NCI-H2029 treated with DMSO at 0.1 percent for 48 hours (cell line): ENCODE data around the gene CLN6.
"Not testable (repeated sequence)": the region's sequence is repeated elsewhere in the genome, so short reads cannot be mapped to it uniquely, and the experiment has no call there.

Experiments
- DNase-seq: peaks from one replicate; lab custom pipeline; 2025; lab: John Stamatoyannopoulos, UW

The CLN6 gene

DNA sequence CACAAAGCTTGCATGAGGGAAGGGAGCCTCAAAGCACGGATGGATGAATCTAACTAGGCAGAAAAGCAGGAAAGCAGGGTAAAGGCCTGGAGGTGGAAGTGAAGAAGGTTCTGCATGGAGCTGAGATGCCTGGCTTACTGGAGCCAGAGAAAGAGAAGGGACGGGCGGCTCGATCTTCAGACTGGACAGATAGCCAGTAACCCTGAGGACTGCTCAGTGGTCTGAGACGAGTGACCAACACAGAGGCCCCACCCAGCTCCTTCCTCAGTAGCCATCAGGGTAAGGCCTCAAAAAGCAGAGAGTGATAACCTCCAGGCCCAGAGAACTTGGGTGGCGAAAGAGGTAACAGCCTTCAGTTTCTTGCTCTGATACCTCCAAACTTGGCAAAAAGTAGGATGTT, 6.4 kb downstream of the CLN6 start:
- no peak for DNase-seq

DNA sequence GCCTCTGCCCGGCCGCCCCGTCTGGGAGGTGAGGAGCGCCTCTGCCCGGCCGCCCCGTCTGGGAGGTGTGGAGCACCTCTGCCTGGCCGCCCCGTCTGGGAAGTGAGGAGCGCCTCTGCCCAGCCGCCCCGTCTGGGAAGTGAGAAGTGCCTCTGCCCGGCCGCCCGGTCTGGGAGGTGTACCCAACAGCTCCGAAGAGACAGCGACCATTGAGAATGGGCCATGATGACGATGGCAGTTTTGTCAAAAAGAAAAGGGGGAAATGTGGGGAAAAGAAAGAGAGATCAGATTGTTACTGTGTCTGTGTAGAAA, 7.1 kb downstream of the CLN6 start:
- DNase-seq = not testable (repeated sequence)

DNA sequence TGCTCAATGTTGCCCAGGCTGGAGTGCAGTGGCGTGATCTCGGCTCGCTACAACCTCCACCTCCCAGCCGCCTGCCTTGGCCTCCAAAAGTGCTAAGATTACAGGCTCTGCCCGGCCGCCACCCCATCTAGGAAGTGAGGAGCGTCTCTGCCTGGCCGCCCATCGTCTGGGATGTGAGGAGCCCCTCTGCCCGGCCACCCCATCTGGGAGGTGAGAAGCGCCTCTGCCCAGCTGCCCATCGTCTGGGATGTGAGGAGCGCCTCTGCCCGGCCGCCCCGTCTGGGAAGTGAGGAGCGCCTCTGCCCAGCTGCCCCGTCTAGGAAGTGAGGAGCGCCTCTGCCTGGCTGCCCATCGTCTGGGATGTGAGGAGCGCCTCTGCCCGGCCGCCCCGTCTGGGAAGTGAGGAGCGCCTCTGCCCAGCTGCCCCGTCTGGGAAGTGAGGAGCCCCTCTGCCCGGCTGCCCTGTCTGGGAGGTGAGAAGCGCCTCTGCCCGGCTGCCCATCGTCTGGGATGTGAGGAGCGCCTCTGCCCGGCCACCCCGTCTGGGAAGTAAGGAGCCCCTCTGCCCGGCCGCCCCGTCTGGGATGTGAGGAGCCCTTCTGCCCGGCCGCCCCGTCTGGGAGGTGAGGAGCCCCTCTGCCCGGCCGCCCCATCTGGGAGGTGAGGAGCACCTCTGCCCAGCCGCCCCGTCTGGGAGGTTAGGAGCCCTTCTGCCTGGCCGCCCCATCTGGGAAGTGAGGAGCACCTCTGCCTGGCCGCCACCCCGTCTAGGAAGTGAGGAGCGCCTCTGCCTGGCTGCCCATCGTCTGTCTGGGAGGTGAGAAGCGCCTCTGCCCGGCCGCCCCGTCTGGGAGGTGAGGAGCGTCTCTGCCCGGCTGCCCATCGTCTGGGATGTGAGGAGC, 7.7 kb downstream of the CLN6 start:
- not testable (repeated sequence) for DNase-seq

DNA sequence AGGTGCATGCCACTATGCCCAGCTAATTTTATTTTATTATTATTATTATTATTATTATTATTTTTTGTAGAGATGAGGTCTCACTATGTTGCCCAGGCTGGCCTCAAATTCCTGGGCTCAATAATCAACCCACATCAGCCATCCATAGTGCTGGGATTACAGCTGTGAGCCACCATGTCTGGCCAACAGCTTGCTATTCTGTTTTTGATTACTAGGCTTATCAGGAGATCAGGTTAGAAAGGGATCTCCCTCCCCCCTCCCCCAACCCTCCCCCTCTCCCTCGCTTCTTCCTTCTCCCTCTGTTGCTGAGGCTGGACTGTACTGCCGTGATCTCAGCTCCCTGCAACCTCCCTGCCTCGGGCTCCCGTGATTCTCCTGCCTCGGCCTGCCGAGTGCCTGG, 8.6 kb downstream of the CLN6 start:
- no peak for DNase-seq

DNA sequence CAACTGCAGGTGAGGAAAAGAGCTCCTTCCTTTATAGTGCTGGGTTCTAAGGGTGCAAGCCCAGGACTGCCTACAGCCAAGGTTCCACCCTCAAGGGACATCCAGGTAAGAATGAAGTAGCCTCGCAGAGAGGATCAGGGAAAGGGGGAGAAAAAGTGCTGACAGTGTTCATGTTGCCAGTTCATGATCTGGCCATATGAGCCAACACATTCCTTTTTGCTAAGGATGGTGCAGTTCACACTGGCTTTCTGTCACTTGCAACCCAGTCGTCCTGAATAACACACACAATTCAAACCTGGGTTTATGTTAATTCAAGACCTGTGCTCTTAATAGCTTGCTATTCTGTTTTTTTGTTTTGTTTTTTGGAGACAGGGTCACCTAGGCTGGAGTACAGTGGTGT, 9.0 kb downstream of the CLN6 start:
- no peak for DNase-seq

DNA sequence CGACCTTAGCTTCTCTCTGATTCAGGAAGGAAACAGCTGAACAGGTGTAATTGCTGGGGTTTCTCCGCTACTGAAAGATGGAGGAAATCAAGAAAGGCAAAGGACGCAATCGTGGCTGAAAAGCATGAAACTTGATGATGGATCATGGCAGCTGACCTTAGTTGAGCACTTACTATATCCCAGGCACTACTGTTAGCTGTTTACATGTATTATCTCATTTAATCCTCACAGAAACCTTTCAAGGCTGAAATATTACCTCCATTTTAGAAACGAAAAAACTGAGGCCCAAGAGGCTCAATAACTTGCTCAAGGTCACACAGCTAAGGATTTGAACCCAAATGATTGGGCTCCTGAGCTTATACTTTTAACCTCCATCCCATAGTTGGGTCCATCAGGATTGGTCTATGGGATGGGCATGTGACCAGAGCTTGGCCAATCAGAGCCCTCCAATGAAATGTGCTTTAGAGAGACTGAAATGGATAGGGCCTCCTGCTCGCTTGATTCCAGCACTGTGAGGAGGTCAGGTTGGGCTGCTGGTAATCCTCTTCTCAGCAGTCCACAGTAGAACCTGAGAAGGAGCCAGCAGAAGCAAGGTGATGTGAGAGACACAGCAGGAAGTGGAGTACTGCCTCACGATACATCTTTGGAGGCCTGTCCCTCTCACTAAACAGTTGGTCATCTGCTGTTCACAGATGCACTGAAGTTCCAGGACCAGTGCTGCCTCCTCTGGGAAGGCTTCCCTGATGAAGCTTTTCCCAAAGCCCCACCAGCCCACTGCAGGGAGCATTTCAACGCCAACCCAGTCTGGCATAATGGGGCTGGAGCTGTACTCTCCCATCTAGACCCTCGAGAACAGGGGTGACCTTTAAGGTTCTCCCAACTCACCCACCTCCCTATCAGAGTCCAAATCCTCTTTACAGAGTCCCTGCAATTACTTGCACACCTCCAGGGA, 10.4 kb downstream of the CLN6 start:
- DNase-seq = no peak

DNA sequence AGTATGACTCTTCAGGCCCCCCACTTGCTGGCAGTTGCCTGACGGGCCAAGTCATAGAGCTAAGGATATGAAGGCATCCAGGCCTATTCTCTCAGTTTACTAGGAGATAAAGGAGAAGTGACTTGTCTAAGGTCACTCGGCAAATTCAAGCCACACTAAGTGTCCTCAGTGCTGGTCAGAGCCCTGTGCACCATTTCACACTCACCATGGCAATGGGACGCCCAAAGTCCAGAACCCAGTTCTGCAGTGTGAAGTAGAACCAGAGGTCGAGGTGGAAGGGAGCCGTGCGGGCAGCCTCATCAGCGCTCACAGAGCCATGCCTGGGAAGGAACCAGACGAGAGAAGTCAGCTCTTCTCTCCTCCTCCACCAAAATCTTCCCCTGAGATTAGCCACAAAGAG, 11.2 kb downstream of the CLN6 start:
- no peak for DNase-seq

DNA sequence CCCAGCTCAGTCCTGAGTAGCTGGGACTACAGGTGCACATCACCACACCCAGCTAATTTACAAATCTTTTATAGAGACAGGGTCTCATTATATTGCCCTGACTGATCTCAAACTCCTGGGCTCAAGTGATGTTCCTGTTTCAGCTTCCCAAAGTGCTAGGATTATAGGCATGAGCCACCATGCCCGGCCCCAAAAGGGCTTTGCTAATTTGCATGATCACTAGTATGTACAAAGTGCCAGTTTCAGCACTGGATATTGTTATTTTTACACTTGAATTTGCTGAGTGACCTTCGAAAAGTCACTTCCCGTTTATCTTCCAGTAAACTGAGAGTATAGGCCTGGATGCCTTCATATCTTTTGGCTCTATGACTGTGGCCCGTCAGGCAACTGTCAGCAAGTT, 12.2 kb downstream of the CLN6 start:
- DNase-seq = no peak

DNA sequence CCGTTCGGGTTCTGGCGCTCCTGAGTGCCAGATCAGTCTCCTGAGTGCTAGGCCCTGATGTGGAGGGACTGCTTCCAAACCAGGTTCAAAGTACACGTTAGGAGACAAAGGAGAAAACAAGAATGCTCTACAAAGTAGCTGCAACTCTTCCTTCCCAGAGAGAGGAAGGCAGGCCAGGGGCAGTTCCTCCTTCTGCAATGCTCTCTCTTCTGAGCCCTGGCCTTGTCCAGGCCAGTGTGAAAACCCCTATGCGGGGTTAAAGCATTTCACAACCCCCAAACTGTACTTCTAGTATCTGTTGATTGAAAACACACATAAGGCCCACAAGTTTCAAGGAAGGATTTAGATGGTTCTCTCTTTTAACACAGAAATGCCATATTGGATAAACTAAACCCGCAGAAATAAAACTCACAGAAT, 14.7 kb downstream of the CLN6 start:
- DNase-seq = no peak

DNA sequence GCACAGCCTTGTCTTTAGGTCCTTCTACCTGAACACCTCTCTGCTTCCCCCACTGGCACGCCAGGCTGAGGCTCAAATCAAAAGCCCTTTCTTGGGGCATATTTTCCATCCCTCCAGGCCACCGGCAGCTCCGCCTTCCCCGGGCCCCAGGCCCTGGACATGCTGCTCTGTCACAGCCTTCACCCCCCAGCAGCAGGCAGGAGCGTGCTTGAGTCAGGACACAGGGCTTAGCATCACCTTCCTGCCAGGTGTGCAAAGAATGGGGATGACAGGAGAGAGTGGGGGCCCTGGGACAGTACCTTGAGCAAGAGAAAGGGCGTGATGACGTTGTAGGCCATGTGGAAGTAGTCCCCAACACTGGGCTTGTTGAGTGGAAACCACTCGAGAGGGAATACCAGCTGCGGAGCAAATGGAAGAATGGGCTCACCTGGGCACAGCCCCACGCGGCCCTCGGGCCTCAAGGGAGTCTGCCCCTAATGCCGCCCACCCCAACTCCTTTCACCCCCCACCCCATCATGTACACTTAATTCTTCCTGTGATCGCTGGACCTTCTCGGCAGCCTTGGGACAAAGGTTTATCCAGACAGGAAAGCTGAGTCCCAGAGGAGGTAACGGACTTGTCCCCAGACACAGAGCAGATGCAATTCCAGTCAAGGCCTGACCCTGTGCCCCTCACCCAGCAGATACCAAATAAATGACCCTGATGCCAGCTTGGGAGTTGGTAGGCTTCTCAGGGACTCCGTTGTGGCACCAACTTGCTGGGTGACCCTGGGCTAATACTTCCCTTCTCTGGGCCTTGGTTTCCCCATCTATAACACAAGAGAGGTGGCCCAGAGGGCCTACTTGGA, 15.3 kb downstream of the CLN6 start:
- no peak for DNase-seq

DNA sequence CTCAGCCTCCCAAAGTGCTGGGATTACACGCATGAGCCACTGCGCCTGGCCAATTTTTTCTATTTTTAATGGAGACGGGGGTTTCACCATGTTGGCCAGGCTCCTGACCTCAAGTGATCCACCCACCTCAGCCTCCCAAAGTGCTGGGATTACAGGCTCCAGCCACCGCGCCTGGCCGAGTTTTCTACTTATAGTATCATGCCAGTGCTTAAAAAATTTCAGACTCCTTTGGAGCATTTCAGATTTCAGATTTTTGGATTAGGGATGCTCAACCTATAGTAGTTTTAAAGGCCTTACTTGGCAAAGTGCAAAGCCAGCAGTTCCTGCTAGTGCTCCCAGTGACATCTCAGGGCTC, 16.1 kb downstream of the CLN6 start:
- not testable (repeated sequence) for DNase-seq

DNA sequence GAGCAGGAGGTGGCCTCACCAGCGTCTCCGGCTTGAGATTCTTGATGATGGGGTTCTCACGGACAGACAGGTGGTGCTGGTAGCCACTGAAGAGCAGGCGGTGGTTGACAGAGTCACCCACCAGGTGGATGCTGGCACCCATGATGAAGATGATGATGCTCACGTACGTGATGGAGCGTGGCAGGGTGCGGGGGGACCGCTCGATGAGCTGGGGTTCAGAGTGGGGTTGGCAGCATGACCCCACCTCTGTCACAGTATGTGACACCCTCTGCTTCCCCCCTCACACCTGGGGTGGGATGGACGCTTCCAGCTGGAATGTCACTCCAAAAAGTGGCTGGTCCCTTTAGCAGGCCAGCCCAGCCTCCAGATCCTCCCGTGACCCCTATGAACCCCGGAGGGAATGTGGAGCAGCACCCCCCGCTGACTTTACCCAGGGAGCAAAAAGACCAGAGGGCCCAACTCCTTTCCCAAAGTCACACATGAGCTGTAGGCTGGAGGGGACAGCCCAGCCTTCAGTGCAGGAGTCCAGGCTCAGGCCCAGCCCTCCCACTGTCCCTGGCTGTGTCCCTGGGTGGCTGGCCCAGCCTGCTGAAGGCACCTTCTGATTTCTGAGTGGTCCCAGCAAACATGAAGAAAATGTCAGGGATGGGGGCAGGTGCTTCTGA, 17.7 kb downstream of the CLN6 start:
- DNase-seq = no peak

DNA sequence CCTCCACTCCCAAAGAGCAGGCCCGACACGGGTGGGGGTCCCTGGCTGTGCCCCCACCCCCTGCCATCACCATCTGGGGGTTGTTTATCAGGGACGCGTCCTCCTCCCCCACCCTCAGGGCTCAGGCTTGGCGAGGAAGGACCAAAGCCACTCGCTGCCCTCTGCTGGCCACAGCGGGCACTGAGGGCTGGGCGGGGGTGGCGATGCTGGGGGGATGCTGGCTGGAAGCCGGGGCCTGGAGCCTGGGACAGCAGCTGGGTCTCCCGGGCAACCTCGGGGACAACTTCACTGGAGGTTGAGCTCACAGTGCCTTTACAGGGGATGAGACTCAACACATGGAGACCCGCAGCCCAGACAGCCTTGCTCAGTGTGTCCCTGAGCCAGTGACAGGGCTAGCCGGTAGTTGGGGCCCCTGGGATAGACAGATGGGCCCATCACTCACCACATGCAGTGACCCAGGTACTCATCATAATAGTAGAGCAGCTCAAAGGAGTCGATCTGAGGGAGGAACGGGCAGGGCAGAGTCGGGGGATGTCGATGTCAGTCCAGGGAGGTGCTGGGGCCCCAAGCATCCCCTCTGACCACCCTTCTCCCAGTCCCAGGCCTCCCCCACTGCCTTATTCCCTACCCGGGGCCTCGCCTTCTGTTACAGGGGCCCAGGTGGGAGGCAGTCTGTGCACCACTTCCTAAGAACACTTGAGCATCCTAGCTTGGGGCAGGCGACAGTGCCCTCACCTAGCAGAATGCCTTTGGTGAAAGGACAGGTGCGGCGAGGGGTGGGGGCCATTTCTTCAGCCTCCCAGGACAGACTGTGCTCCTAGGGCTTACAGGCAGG, 18.5 kb downstream of the CLN6 start:
- no peak for DNase-seq

DNA sequence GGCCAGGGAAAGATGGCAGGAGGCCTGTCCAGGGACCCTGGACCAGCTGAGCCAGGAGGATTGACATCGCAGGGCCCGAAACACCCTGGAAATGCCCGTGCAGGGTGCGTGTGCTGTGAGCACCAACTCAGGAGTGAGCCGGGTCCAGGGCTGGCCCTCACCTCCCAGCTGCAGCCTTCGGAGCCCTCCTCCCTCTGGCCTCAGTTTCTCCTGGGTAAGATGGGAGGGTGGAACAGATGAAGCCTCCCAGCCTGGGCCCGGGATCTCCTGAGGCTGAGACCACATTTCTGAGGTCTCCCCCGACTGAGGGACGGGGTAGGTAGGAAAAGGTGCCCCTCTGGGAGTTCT, 19.1 kb downstream of the CLN6 start:
- DNase-seq = no peak

DNA sequence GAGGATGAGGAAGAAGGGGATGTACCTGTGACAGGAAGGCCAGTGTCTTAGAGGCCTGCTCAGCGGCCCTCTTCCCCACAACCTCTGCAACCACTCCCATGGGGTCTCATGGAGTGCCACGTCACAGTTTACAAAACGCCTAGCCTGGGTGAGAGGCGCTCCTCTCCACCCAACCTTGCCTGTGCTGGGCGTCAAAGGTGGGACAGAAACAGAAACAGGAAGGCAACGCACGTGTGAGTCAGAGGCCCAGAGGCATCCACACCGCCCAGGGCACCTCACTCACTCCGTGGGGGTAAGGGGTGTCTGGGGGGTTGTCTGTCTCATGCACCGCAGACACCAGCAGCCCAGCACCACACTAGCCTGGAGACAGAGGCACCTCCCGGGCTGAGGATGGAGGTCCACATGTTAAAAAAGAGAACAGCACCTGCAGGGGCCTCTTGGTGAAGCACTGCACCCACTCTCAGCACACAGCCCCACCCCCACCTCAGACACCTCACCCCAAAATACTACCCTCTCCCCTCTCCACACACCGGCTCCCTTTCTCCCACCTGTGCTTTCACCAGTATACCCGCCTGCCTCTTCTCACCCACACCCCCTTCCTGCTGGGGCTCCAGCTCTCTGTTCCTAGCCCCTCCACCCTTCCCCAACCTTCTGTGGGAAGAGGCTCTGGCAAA, 19.7 kb downstream of the CLN6 start:
- no peak for DNase-seq

DNA sequence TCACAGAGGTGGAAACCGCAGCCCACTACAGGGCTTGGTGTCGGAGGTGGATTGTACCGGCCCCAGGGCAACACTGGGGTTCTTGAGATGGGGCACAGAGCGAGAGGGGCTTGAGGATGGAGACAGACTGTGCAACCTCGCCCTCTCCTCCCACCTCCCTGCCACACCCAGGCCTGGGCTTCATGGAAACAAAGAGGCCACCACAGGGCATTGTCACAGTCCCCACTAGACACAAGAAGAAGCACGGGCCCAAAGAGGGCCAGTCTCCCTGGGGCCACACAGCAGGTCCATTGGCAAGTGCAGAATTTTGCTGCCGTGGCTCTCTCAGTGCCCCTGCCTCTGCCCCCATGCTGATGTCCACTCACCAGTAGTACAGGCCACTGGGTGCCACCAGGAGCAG, 20.3 kb downstream of the CLN6 start:
- DNase-seq = no peak

DNA sequence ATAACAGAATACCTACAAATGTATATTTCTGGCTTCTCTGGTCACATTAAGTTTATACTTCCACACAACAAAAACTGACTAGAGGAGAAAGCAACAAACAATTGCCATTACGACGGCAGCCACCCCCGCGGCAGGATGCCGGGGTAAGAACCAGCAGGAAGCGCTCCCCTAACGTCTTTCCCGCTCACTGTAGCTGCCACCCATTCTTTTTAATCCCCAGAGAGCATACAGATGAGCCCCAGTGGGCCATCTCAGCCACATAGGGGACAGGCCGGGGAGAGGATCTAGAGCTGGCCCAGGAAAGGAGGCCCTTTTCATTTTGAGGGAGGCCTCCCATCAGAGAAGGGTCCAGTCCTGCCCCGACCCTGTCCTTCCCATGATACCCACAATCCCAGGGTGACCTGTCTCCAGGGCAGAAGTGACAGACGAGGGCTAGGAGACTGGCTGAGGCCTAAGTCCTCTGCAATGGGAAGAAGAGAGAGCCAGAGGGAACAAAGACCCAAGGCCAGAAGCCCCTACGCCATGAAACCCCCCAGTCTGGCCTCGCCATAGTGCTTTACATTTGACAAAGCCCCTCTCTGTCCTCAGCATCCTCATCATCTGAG, 20.8 kb downstream of the CLN6 start:
- no peak for DNase-seq

DNA sequence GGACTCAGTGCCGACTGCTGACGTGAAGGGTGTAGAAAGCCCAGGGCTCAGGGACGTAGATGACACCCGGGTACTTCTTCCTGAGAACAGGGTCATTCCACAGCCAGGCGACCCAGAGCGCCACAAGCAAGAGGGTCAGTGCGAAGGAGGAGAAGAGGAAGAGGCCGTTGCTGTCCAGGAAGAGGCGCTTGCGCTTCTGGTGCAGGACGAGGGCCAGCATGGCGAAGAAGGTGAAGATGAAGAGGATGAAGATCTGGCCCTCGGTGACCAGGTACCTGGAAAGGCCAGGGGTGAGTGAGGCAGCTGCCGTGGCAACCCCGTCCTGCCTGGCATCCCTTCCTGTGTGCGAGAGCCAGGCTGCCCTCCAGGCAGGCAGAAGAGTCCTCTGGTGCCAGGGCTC, 21.4 kb downstream of the CLN6 start:
- no peak for DNase-seq

DNA sequence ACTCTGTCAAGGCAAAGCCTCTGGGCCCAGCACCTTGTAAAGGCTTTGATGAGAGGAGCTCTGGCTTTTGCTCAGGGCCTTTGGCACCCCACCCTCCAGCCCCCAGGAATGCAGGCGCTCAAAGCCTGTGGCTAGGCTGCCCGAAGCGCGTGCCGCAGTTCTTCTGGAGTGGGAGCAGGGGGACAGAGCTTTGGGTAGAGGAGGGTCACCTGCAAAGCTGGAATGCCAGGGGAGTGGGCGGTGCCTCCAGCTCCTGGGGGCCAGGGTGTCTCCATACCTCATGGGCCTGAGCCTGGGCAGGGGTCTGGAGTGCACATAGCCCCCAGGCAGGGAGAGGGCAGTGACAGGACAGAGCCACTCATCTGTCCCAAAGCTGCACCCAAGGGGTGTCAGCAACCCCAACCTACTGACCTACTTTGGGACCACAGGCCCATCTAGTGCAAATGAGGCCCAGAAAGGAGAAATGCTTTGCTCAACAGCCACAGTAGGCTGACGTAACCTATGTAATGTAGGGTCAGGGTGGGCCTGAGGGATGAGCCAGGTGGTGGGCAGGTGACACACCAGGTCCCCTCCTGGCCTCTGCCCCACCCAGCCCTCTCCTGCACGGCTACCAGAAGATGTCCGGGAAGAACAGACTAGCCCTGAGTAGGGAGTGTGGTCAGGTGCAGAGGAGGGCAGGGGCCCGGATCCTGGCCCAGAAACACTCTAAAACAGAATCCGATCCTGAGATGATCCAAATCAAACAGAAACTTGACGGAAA, 22.2 kb downstream of the CLN6 start:
- no peak for DNase-seq
